ENCODE data around the gene SOSTDC1. TPM values are rescaled to one million over a fixed set of nuclear protein-coding genes. Genes with fewer than 3 reads are reported as not detected.
"Not testable (repeated sequence)": the region's sequence is repeated elsewhere in the genome, so short reads cannot be mapped to it uniquely, and the experiment has no call there.

SOSTDC1 gene
- total and polyA plus RNA-seq, 2 experiments from 2014 or later = 1.7 to 2.0 TPM

DNA sequence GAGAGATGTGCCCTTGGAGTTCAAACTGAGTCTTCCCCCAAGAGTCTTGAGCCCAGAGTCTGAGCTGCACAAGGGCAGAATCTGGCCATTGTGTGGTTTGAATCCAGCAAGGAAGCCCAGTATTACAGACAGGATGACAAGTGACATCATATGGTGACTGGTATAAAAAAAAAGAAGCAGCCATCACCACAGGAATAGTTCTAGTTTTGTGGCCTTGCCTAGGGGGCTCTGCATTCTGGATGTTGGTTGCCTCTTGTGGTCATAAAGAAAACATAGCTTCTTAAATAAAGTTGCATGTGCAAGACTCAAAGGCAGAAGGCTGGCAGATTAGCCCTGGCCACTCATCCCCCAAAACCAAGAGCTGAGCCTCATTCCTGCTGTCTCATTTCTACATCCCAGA is 44.3 kb upstream of the SOSTDC1 start:
- no peaks in the 10 kb centered on the region for H3K4me1 ChIP-seq (ENCODE audit: low read depth)
- no peak overlapping the region for H3K27ac ChIP-seq
- TF ChIP-seq, protein P1, sequence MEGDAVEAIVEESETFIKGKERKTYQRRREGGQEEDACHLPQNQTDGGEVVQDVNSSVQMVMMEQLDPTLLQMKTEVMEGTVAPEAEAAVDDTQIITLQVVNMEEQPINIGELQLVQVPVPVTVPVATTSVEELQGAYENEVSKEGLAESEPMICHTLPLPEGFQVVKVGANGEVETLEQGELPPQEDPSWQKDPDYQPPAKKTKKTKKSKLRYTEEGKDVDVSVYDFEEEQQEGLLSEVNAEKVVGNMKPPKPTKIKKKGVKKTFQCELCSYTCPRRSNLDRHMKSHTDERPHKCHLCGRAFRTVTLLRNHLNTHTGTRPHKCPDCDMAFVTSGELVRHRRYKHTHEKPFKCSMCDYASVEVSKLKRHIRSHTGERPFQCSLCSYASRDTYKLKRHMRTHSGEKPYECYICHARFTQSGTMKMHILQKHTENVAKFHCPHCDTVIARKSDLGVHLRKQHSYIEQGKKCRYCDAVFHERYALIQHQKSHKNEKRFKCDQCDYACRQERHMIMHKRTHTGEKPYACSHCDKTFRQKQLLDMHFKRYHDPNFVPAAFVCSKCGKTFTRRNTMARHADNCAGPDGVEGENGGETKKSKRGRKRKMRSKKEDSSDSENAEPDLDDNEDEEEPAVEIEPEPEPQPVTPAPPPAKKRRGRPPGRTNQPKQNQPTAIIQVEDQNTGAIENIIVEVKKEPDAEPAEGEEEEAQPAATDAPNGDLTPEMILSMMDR (IDR thresholded peaks at IDR 0.05; ENCODE audit: low read depth, low read length) = no peak
- no peaks in the 10 kb centered on the region for H3K9me3 ChIP-seq (ENCODE audit: low read depth)
- no peak overlapping the region for H3K4me3 ChIP-seq
- H3K27me3 ChIP-seq = no peaks in the 10 kb centered on the region
- H3K36me3 ChIP-seq = no peaks in the 10 kb centered on the region
- no peak for DNase-seq (ENCODE audit: low read depth in 1 of 2, low spot score in 1 of 2)

DNA sequence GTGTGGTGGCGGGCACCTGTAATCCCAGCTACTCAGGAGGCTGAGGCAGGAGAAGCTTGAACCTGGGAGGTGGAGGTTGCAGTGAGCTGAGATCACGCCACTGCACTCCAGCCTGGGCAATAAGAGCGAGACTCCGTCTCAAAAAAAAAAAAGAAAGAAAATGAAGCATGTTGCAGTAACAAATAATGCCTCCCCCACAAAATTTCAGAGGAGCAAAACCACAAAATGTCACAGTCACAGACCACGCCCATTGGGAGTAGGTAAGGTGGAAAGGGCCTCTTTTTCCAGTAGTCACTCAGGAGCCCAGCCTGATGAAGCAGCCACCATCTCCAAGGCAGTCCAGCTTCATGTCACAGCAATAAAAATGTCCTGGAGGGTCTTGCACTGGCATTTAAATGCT is 40.9 kb upstream of the SOSTDC1 start:
- H3K27me3 ChIP-seq; H3K4me3 ChIP-seq; DNase-seq (ENCODE audit: low read depth in 1 of 2, low spot score in 1 of 2); H3K36me3 ChIP-seq; H3K4me1 ChIP-seq (ENCODE audit: low read depth); H3K9me3 ChIP-seq (ENCODE audit: low read depth); H3K27ac ChIP-seq: not testable (repeated sequence)

- TF ChIP-seq, protein P1 (IDR thresholded peaks at IDR 0.05; ENCODE audit: low read depth, low read length) = no peak
- Histone ChIP-seq H3K27ac (no peak overlapping the region), H3K4me3 (no peak overlapping the region), H3K9me3 (ENCODE audit: low read depth) (no peaks in the 10 kb centered on the region), H3K36me3 (no peaks in the 10 kb centered on the region), H3K27me3 (no peaks in the 10 kb centered on the region), H3K4me1 (ENCODE audit: low read depth) (no peaks in the 10 kb centered on the region)
- peak in 1 of 2 donors; percentile 6 for DNase-seq (ENCODE audit: low read depth in 1 of 2, low spot score in 1 of 2)
These were observed 38.5 kb upstream of the SOSTDC1 start for GRCh38 chr7:16504019-16504418.

- H3K4me3 ChIP-seq = no peak overlapping the region
- no peak overlapping the region for H3K27ac ChIP-seq
- TF ChIP-seq, protein P1 (IDR thresholded peaks at IDR 0.05; ENCODE audit: low read depth, low read length) = no peak
- H3K36me3 ChIP-seq = no peaks in the 10 kb centered on the region
- H3K27me3 ChIP-seq = no peaks in the 10 kb centered on the region
- no peaks in the 10 kb centered on the region for H3K9me3 ChIP-seq (ENCODE audit: low read depth)
- DNase-seq (ENCODE audit: low read depth in 1 of 2, low spot score in 1 of 2) = no peak
- H3K4me1 ChIP-seq (ENCODE audit: low read depth) = no peaks in the 10 kb centered on the region
These were observed 36.8 kb upstream of the SOSTDC1 start for GRCh38 chr7:16502303-16502702.

GRCh38 chr7:16498122-16498521 is 32.6 kb upstream of the SOSTDC1 start:
- TF ChIP-seq, protein P1 (IDR thresholded peaks at IDR 0.05; ENCODE audit: low read depth, low read length) = no peak
- H3K4me3 ChIP-seq = no peak overlapping the region
- H3K4me1 ChIP-seq (ENCODE audit: low read depth) = no peaks in the 10 kb centered on the region
- H3K9me3 ChIP-seq (ENCODE audit: low read depth) = no peaks in the 10 kb centered on the region
- no peaks in the 10 kb centered on the region for H3K36me3 ChIP-seq
- no peak for DNase-seq (ENCODE audit: low read depth in 1 of 2, low spot score in 1 of 2)
- H3K27me3 ChIP-seq = no peaks in the 10 kb centered on the region
- H3K27ac ChIP-seq = no peak overlapping the region

- Histone ChIP-seq H3K4me1 (ENCODE audit: low read depth) (no peaks in the 10 kb centered on the region), H3K4me3 (no peak overlapping the region), H3K9me3 (ENCODE audit: low read depth) (no peaks in the 10 kb centered on the region), H3K27ac (no peak overlapping the region), H3K27me3 (no peaks in the 10 kb centered on the region), H3K36me3 (no peaks in the 10 kb centered on the region)
- no peak for DNase-seq (ENCODE audit: low read depth in 1 of 2, low spot score in 1 of 2)
- TF ChIP-seq, protein P1 (IDR thresholded peaks at IDR 0.05; ENCODE audit: low read depth, low read length) = no peak
These were observed 29.6 kb upstream of the SOSTDC1 start for GRCh38 chr7:16494955-16495719.
